CD4-positive, alpha-beta T cell treated with Interleukin-4 for 4 hours (primary cell): Measurements from ENCODE around the gene FIGLA.

Experiments
- DNase-seq: peaks from one replicate; pipeline ENCODE4 v3.0.0-alpha.2; 2020

The FIGLA gene

GRCh38 chr2:70790136-70790828 is at the start of gene FIGLA:
Gene FIGLA, minus strand, starts transcription at chr2:70790643. Its CDS starts 5 bp downstream, at chr2:70790638.
- DNase-seq, result no peak

GRCh38 chr2:70837980-70838925 is 47.8 kb upstream of the FIGLA start:
- no peak for DNase-seq

- no peak for DNase-seq
These were observed 45.2 kb upstream of the FIGLA start, which contains the start of gene CD207 for GRCh38 chr2:70835643-70836042. Gene CD207, minus strand, starts transcription at chr2:70835816. Its CDS starts 40 bp downstream, at chr2:70835776.

- DNase-seq, result no peak
These were observed 44.4 kb upstream of the FIGLA start for GRCh38 chr2:70834881-70835280.

GRCh38 chr2:70834106-70834505 is 43.7 kb upstream of the FIGLA start:
- DNase-seq, result no peak

GRCh38 chr2:70833246-70833645 is 42.8 kb upstream of the FIGLA start:
- no peak for DNase-seq

GRCh38 chr2:70832386-70832785 is 41.9 kb upstream of the FIGLA start:
- DNase-seq, result no peak

GRCh38 chr2:70831861-70832260 is 41.4 kb upstream of the FIGLA start:
- DNase-seq, result no peak

GRCh38 chr2:70830366-70830765 is 39.9 kb upstream of the FIGLA start:
- no peak for DNase-seq

GRCh38 chr2:70829916-70830315 is 39.5 kb upstream of the FIGLA start:
- DNase-seq, result no peak

GRCh38 chr2:70828914-70829824 is 38.7 kb upstream of the FIGLA start:
- DNase-seq, result no peak

GRCh38 chr2:70828115-70828514 is 37.7 kb upstream of the FIGLA start:
- DNase-seq, result no peak

GRCh38 chr2:70827388-70827787 is 36.9 kb upstream of the FIGLA start:
- DNase-seq, result no peak

GRCh38 chr2:70826696-70827350 is 36.4 kb upstream of the FIGLA start:
- DNase-seq, result no peak

- DNase-seq, result no peak
These were observed 32.8 kb upstream of the FIGLA start for GRCh38 chr2:70823249-70823648.

GRCh38 chr2:70822843-70823242 is 32.4 kb upstream of the FIGLA start:
- DNase-seq, result no peak

GRCh38 chr2:70820499-70820898 is 30.1 kb upstream of the FIGLA start, which contains the start of gene CLEC4F:
Gene CLEC4F, minus strand, starts transcription at chr2:70820599. Its CDS starts 76 bp downstream, at chr2:70820523.
- DNase-seq, result no peak

GRCh38 chr2:70817284-70817954 is 27.0 kb upstream of the FIGLA start:
- no peak for DNase-seq

GRCh38 chr2:70816726-70817125 is 26.3 kb upstream of the FIGLA start:
- DNase-seq, result no peak

- DNase-seq, result no peak
These were observed 18.8 kb upstream of the FIGLA start for GRCh38 chr2:70808983-70809958.

GRCh38 chr2:70807828-70808118 is 17.3 kb upstream of the FIGLA start:
- DNase-seq, result no peak
